Peyer's patch (tissue), 4 donors: ENCODE results near the gene BUB1B. TPM values are rescaled to one million over a fixed set of nuclear protein-coding genes. Genes with fewer than 3 reads are reported as not detected.

ENCODE experiments used
- DNase-seq, 3 donors: peaks; one replicate each; pipeline ENCODE4 v3.0.0-alpha.2; 2017 to 2019
- H3K27ac ChIP-seq, 4 donors: fragments of 200-600 bp; sonication (generic); one replicate each; pipeline ENCODE4 v1.5.1; 2016 to 2019
- H3K27me3 ChIP-seq, 2 donors: fragments of 200-600 bp; sonication (generic); one replicate each; pipeline ENCODE4 v1.5.1; 2019
- H3K36me3 ChIP-seq, 3 donors: fragments of 200-600 bp; sonication (generic); one replicate each; pipeline ENCODE4 v1.5.1; 2016 to 2019
- H3K4me1 ChIP-seq, 4 donors: fragments of 200-600 bp; sonication (generic); one replicate each; pipeline ENCODE4 v1.5.1; 2016 to 2019
- H3K4me3 ChIP-seq, 4 donors: fragments of 200-600 bp; sonication (generic); 1 replicate in 3 of 4; 2 replicates in 1 of 4; pipeline ENCODE4 v1.5.1; 2016 to 2019; ENCODE audit warnings: mild to moderate bottlenecking in 1 of 4
- H3K9me3 ChIP-seq, 4 donors: fragments of 200-600 bp; sonication (generic); one replicate each; pipeline ENCODE4 v1.5.1; 2016 to 2019; ENCODE audit warnings: mild to moderate bottlenecking in 1 of 4
- POLR2A ChIP-seq, 2 donors: fragments of 450-650 bp; IDR thresholded peaks; one replicate each; pipeline ENCODE4 v1.5.1; 2017; ENCODE audit warnings: antibody characterized with exemption in 2 of 2, mild to moderate bottlenecking in 2 of 2, moderate library complexity in 2 of 2
- total RNA-seq, 4 donors: library from RNA; depleted of rRNA; stranded (reverse); fragments of >200 nt; gene quantifications; one replicate each; pipeline ENCODE4 v1.1.0, GENCODE V29; 2016
- TF ChIP-seq, protein P1 (sequence below), 6 experiments: fragments of 450-650 bp in 4 of 6; fragments of 200-600 bp in 2 of 6; sonication (generic) in 1 of 6; IDR thresholded peaks; one replicate each; pipeline ENCODE4 v1.5.1; 2017 to 2019; ENCODE audit warnings: antibody characterized with exemption in 6 of 6, mild to moderate bottlenecking in 3 of 6, moderate library complexity in 1 of 6

The BUB1B gene
- total RNA-seq, 4 donors from 2014 or later: 10.6 to 120 (median 13.3) TPM

DNA sequence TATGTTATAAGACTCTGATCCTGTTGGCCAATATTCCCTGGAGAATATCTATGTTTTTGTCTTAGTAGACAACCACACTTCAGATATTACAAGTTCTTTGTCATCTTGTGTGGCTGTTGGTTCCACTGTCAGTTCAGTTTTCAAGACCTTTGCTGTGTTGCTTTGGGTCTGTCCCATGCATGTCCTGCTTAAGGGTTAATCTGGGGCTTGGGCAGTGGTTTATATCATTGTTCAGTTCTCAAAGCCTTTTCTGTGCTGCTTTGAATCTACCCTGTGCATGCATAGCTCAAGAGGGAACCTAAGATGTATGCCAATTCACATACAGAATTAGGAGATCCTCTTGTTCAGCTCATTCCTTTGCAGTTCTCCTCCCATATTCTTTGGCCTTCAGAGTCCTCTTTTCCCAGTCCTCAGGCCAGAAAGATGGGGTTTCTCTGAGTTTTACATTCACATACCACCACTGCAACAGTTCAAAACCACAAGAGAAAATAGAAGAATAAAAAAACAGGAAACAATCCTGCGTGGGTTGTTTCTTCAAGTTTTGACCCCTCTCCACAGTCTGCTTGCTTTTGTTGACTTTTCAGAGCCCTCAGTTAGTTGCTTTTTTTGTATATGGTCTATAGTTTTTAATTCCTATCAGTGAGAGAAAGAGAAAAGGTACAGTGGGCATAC, 21.6 kb downstream of the BUB1B start:
- H3K27me3 ChIP-seq: no peaks in the 10 kb centered on the region
- H3K36me3 ChIP-seq: no peaks in the 10 kb centered on the region
- DNase-seq: no peak
- TF ChIP-seq, protein P1, sequence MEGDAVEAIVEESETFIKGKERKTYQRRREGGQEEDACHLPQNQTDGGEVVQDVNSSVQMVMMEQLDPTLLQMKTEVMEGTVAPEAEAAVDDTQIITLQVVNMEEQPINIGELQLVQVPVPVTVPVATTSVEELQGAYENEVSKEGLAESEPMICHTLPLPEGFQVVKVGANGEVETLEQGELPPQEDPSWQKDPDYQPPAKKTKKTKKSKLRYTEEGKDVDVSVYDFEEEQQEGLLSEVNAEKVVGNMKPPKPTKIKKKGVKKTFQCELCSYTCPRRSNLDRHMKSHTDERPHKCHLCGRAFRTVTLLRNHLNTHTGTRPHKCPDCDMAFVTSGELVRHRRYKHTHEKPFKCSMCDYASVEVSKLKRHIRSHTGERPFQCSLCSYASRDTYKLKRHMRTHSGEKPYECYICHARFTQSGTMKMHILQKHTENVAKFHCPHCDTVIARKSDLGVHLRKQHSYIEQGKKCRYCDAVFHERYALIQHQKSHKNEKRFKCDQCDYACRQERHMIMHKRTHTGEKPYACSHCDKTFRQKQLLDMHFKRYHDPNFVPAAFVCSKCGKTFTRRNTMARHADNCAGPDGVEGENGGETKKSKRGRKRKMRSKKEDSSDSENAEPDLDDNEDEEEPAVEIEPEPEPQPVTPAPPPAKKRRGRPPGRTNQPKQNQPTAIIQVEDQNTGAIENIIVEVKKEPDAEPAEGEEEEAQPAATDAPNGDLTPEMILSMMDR (IDR thresholded peaks at IDR 0.05): no peak
- peak overlapping the region in 1 of 4 donors; percentile 32 for H3K27ac ChIP-seq
- no peaks in the 10 kb centered on the region for H3K4me1 ChIP-seq
- H3K9me3 ChIP-seq: no peaks in the 10 kb centered on the region
- H3K4me3 ChIP-seq: no peak overlapping the region

DNA sequence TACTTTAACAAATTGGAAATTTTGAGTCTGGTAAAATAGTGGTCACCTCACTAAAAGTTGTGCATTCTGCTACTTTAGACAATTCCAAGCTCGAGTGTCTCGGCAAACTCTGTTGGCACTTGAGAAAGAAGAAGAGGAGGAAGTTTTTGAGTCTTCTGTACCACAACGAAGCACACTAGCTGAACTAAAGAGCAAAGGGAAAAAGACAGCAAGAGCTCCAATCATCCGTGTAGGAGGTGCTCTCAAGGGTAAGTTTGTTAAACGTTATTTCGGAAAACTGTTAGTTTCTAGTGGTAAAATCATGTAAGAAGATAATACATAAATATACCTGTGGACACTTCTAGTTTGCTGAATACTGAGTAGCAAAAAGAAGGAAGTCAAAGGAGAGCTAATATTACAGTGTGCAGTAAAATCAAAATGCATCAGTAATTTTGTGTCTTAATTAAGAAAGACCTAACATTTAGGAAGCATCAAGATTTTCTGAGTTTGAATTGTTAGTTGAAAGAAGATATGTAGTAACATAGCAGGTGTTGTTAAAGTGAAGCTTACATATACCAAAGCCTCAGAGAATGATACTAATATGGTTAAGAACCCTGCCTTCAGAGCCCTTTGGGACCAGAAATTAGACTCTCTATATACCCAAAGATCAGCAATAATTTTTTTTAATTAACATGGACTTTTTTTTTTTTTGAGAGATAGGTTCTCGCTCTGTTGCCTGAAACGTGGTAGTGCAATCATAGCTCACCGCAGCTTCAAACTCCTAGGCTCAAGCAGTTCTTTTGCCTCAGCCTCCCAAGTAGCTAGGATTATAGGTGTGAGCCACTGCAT, 23.0 kb downstream of the BUB1B start:
- Histone ChIP-seq H3K4me1 (no peaks in the 10 kb centered on the region), H3K27ac (peak overlapping the region in 1 of 4 donors; percentile 32), H3K4me3 (no peak overlapping the region), H3K27me3 (no peaks in the 10 kb centered on the region), H3K36me3 (no peaks in the 10 kb centered on the region), H3K9me3 (no peaks in the 10 kb centered on the region)
- no peak for TF ChIP-seq POLR2A (IDR thresholded peaks at IDR 0.05)
- TF ChIP-seq, protein P1 (IDR thresholded peaks at IDR 0.05): no peak
- DNase-seq: no peak

DNA sequence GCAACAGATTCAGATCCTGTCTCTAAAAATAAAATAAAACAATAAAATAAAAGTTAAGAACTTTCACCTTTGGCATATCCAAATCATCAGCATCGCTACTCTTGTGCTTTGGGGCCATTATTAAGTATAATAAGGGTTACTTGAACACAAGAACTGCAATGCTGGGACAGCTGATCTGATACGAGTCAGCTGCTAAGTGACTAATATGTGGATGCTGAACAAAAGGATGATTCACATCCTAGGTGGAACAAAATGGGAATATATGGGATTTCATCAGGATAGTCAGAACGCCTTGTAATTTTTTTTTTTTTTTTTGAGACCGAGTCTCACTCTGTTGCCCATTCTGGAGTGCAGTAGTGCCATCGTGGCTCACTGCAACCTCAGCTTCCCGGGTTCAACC, 29.7 kb downstream of the BUB1B start:
- Histone ChIP-seq H3K9me3 (no peaks in the 10 kb centered on the region), H3K27me3 (no peaks in the 10 kb centered on the region), H3K4me3 (no peak overlapping the region), H3K4me1 (no peaks in the 10 kb centered on the region), H3K27ac (no peak overlapping the region), H3K36me3 (no peaks in the 10 kb centered on the region)
- TF ChIP-seq, protein P1 (IDR thresholded peaks at IDR 0.05): no peak
- no peak for TF ChIP-seq POLR2A (IDR thresholded peaks at IDR 0.05)
- DNase-seq: no peak

DNA sequence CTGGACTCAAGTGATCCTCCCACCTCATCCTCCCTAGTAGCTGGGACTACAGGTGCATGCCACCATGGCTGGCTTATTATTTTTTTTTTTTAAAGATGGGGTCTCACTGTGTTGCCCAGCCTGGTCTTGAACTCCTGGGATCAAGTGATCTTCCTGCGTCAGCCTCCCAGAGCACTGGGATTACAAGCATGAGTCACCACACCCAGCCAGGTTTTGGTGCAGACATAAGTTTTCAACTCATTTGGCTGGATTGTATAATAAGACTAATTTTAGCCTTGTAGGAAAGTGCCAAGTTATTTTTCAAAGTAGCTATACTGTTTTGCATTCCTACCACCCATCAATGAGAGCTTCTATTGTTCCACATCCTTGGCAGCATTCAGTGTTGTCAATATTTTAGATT, 32.1 kb downstream of the BUB1B start:
- H3K27ac ChIP-seq: no peak overlapping the region
- H3K4me3 ChIP-seq: no peak overlapping the region
- no peaks in the 10 kb centered on the region for H3K4me1 ChIP-seq
- no peak for TF ChIP-seq POLR2A (IDR thresholded peaks at IDR 0.05)
- TF ChIP-seq, protein P1 (IDR thresholded peaks at IDR 0.05): no peak
- no peaks in the 10 kb centered on the region for H3K27me3 ChIP-seq
- DNase-seq: no peak
- no peaks in the 10 kb centered on the region for H3K9me3 ChIP-seq
- no peaks in the 10 kb centered on the region for H3K36me3 ChIP-seq

DNA sequence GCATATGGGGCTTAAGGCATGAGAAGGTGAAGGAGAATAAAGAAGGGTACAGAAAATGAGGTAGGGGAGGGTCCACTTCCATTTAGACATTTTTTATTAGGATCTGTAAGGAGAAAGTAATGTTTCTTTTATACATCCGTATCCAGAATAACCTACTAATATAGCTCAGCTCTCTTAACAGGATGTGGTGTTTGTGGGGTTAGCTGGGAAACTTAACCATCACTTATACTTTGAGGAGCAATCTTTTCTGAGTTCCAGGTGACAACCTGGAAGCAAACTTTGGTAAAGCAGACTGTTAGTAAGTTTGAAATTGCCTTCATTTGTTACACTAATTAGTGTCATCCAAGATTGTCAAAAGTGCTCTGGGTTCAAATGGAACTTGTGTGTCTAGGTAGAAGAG, 36.6 kb downstream of the BUB1B start:
- TF ChIP-seq POLR2A (IDR thresholded peaks at IDR 0.05): no peak
- TF ChIP-seq, protein P1 (IDR thresholded peaks at IDR 0.05): no peak
- Histone ChIP-seq H3K4me1 (no peaks in the 10 kb centered on the region), H3K36me3 (no peaks in the 10 kb centered on the region), H3K27ac (no peak overlapping the region), H3K9me3 (no peaks in the 10 kb centered on the region), H3K4me3 (no peak overlapping the region), H3K27me3 (no peaks in the 10 kb centered on the region)
- DNase-seq: no peak
